ENCODE measurements around the gene FAM124A. TPM values are rescaled to one million over a fixed set of nuclear protein-coding genes. Genes with fewer than 3 reads are reported as not detected.

FAM124A gene
- polyA plus RNA-seq, 4 donors, result 0.22 to 1.8 (median 0.41) TPM; not detected in 1

GRCh38 chr13:51298812-51299211 is 76.6 kb downstream of the FAM124A start:
- DNase-seq, result no peak
- no peak for FAIRE-seq
- H3K9me3 ChIP-seq (ENCODE audit: control insufficient read depth in 2 of 2, insufficient read depth in 1 of 2, low read depth in 1 of 2, low read length in 1 of 2), result no peaks in the 10 kb centered on the region
- H3K36me3 ChIP-seq (ENCODE audit: control insufficient read depth in 3 of 3, insufficient read depth in 2 of 3, low read depth in 1 of 3, low read length in 3 of 3), result no peaks in the 10 kb centered on the region
- H3K4me1 ChIP-seq (ENCODE audit: control insufficient read depth in 3 of 3, insufficient read depth in 2 of 3, low read depth in 1 of 3, low read length in 2 of 3), result no peaks in the 10 kb centered on the region
- H3K27me3 ChIP-seq (ENCODE audit: control insufficient read depth in 3 of 3, insufficient read depth in 3 of 3, low read length in 3 of 3), result no peaks in the 10 kb centered on the region
- no peak overlapping the region for H3K4me3 ChIP-seq (ENCODE audit: low read depth in 1 of 3, low read length in 3 of 3)
- WGBS, 3 donors, result 85 to 90% (median 89%) methylated on average over 1 of the region's 1 CpG
- H3K27ac ChIP-seq (ENCODE audit: low read depth in 1 of 3, low read length in 2 of 3), result no peak overlapping the region

DNA sequence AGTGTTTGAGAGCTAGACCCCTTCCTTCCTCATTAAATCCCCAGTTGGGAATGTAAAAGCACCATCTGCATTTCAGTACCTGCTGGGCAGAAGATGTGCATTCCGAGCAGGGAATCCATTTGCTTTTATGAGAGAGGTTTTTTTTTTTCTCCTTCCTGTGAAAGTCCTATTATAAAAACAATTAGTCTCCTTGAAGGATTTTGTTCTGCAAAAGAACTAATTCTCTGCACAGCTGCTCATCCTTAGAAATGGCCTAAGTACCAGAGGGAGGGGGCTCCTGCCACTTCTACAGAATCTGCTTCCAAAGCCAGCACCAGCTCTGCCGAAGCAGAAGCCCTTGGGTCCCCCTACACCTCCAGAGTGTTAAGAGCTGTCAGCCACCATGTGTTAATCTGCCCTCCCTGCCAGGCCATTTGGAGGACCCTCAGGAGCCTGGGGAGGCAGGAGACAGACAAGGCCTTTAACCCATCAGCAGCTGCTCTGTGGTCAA is 80.9 kb downstream of the FAM124A start:
- Histone ChIP-seq H3K27ac (ENCODE audit: low read depth in 1 of 3, low read length in 2 of 3) (no peak overlapping the region), H3K4me1 (ENCODE audit: control insufficient read depth in 3 of 3, insufficient read depth in 2 of 3, low read depth in 1 of 3, low read length in 2 of 3) (peaks cover 0 to 5% (median 0%) of the 10 kb centered on the region in 3 donors), H3K4me3 (ENCODE audit: low read depth in 1 of 3, low read length in 3 of 3) (no peak overlapping the region), H3K27me3 (ENCODE audit: control insufficient read depth in 3 of 3, insufficient read depth in 3 of 3, low read length in 3 of 3) (no peaks in the 10 kb centered on the region), H3K9me3 (ENCODE audit: control insufficient read depth in 2 of 2, insufficient read depth in 1 of 2, low read depth in 1 of 2, low read length in 1 of 2) (no peaks in the 10 kb centered on the region), H3K36me3 (ENCODE audit: control insufficient read depth in 3 of 3, insufficient read depth in 2 of 3, low read depth in 1 of 3, low read length in 3 of 3) (no peaks in the 10 kb centered on the region)
- DNase-seq (no peak), FAIRE-seq (no peak)
- 73 to 93% (median 87%) methylated on average over 2 of the region's 2 CpGs for WGBS, 3 donors

- DNase-seq (no peak), FAIRE-seq (no peak)
- Histone ChIP-seq H3K4me3 (ENCODE audit: low read depth in 1 of 3, low read length in 3 of 3) (no peak overlapping the region), H3K4me1 (ENCODE audit: control insufficient read depth in 3 of 3, insufficient read depth in 2 of 3, low read depth in 1 of 3, low read length in 2 of 3) (peaks cover 0 to 5% (median 0%) of the 10 kb centered on the region in 3 donors), H3K27me3 (ENCODE audit: control insufficient read depth in 3 of 3, insufficient read depth in 3 of 3, low read length in 3 of 3) (no peaks in the 10 kb centered on the region), H3K36me3 (ENCODE audit: control insufficient read depth in 3 of 3, insufficient read depth in 2 of 3, low read depth in 1 of 3, low read length in 3 of 3) (no peaks in the 10 kb centered on the region), H3K27ac (ENCODE audit: low read depth in 1 of 3, low read length in 2 of 3) (no peak overlapping the region), H3K9me3 (ENCODE audit: control insufficient read depth in 2 of 2, insufficient read depth in 1 of 2, low read depth in 1 of 2, low read length in 1 of 2) (no peaks in the 10 kb centered on the region)
Measured at GRCh38 chr13:51303882-51304281, 81.7 kb downstream of the FAM124A start.

DNA sequence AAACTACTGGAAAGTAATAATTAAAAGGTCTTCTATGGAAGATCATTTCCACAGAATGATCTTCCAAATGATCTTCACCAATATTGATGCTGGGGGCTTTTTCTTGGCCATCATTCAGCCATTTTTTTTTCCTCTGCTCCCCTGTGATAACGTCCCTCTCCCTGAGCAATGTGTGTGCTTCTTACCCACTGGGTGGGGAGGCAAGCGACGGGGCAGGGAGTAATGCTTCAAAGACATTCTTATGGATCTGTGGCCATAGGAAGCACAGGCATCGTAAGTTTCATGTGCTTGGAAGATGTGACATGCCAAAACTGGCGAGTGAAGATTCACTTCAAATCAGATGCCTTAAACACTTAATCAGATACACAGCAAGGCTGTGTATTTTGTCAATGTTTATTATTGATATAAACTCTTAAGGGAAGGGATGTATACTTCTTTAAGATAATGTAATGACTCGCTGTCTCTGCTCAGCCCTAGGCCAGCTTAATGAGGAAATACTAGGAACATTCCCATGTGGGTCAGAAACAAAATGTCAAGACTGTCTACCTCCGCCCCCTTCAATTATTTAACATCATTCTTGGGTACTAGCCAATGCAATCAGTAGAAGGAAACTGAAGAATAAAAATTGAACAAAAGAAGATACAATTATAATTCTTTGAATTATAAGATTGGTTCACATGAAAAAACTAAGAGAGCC is 83.2 kb downstream of the FAM124A start:
- no peak overlapping the region for H3K4me3 ChIP-seq (ENCODE audit: low read depth in 1 of 3, low read length in 3 of 3)
- WGBS, 3 donors, result 75 to 83% (median 78%) methylated on average over 7 of the region's 7 CpGs
- no peaks in the 10 kb centered on the region for H3K27me3 ChIP-seq (ENCODE audit: control insufficient read depth in 3 of 3, insufficient read depth in 3 of 3, low read length in 3 of 3)
- no peak for FAIRE-seq
- H3K36me3 ChIP-seq (ENCODE audit: control insufficient read depth in 3 of 3, insufficient read depth in 2 of 3, low read depth in 1 of 3, low read length in 3 of 3), result no peaks in the 10 kb centered on the region
- peaks cover 0 to 5% (median 0%) of the 10 kb centered on the region in 3 donors for H3K4me1 ChIP-seq (ENCODE audit: control insufficient read depth in 3 of 3, insufficient read depth in 2 of 3, low read depth in 1 of 3, low read length in 2 of 3)
- no peak for DNase-seq
- no peaks in the 10 kb centered on the region for H3K9me3 ChIP-seq (ENCODE audit: control insufficient read depth in 2 of 2, insufficient read depth in 1 of 2, low read depth in 1 of 2, low read length in 1 of 2)
- H3K27ac ChIP-seq (ENCODE audit: low read depth in 1 of 3, low read length in 2 of 3), result peak overlapping the region in 1 of 3 donors; percentile 38

- WGBS, 3 donors, result 68 to 78% (median 69%) methylated on average over 6 of the region's 6 CpGs
- FAIRE-seq, result no peak
- no peaks in the 10 kb centered on the region for H3K9me3 ChIP-seq (ENCODE audit: control insufficient read depth in 2 of 2, insufficient read depth in 1 of 2, low read depth in 1 of 2, low read length in 1 of 2)
- H3K4me3 ChIP-seq (ENCODE audit: low read depth in 1 of 3, low read length in 3 of 3), result no peak overlapping the region
- no peak for DNase-seq
- peaks cover 0 to 3% (median 0%) of the 10 kb centered on the region in 3 donors for H3K27me3 ChIP-seq (ENCODE audit: control insufficient read depth in 3 of 3, insufficient read depth in 3 of 3, low read length in 3 of 3)
- H3K27ac ChIP-seq (ENCODE audit: low read depth in 1 of 3, low read length in 2 of 3), result no peak overlapping the region
- no peaks in the 10 kb centered on the region for H3K36me3 ChIP-seq (ENCODE audit: control insufficient read depth in 3 of 3, insufficient read depth in 2 of 3, low read depth in 1 of 3, low read length in 3 of 3)
- peaks cover 0 to 5% (median 0%) of the 10 kb centered on the region in 3 donors for H3K4me1 ChIP-seq (ENCODE audit: control insufficient read depth in 3 of 3, insufficient read depth in 2 of 3, low read depth in 1 of 3, low read length in 2 of 3)
Measured at GRCh38 chr13:51308781-51309180, 86.6 kb downstream of the FAM124A start.

GRCh38 chr13:51311231-51311630 is 89.0 kb downstream of the FAM124A start:
- H3K27me3 ChIP-seq (ENCODE audit: control insufficient read depth in 3 of 3, insufficient read depth in 3 of 3, low read length in 3 of 3), result peaks cover 0 to 3% (median 0%) of the 10 kb centered on the region in 3 donors
- no peaks in the 10 kb centered on the region for H3K9me3 ChIP-seq (ENCODE audit: control insufficient read depth in 2 of 2, insufficient read depth in 1 of 2, low read depth in 1 of 2, low read length in 1 of 2)
- WGBS, 3 donors, result 91 to 95% (median 94%) methylated on average over 2 of the region's 2 CpGs
- H3K36me3 ChIP-seq (ENCODE audit: control insufficient read depth in 3 of 3, insufficient read depth in 2 of 3, low read depth in 1 of 3, low read length in 3 of 3), result no peaks in the 10 kb centered on the region
- H3K4me1 ChIP-seq (ENCODE audit: control insufficient read depth in 3 of 3, insufficient read depth in 2 of 3, low read depth in 1 of 3, low read length in 2 of 3), result no peaks in the 10 kb centered on the region
- no peak overlapping the region for H3K27ac ChIP-seq (ENCODE audit: low read depth in 1 of 3, low read length in 2 of 3)
- FAIRE-seq (no peak), DNase-seq (no peak)
- no peak overlapping the region for H3K4me3 ChIP-seq (ENCODE audit: low read depth in 1 of 3, low read length in 3 of 3)

DNA sequence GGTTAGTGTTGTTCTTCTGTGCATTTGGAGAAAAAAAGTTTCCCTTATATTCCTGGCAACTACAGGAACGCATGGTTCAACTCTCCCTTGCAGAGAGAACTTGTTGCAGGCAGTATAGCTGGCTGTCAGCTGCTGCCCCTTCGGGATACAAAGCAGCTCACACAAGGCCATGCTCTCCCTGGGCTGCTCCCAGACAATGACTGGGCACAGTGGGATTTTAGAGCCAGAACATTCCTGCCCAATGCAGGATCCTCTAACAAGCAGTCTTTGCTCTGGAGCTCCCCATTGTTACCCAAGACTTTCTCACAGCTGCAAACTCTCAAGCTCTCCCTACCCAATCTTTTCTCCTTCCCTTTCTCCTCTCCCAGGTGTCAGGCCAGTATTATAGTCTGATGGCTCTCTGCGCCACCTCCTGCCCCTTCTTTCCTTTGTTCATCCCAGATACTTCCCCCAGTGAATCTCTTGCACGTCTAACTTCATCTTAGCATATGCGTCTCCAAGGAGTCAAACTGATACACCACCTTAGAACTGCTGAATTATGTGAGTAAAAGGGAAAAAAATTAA is 89.8 kb downstream of the FAM124A start:
- Histone ChIP-seq H3K27me3 (ENCODE audit: control insufficient read depth in 3 of 3, insufficient read depth in 3 of 3, low read length in 3 of 3) (peaks cover 0 to 3% (median 0%) of the 10 kb centered on the region in 3 donors), H3K4me3 (ENCODE audit: low read depth in 1 of 3, low read length in 3 of 3) (no peak overlapping the region), H3K36me3 (ENCODE audit: control insufficient read depth in 3 of 3, insufficient read depth in 2 of 3, low read depth in 1 of 3, low read length in 3 of 3) (no peaks in the 10 kb centered on the region), H3K27ac (ENCODE audit: low read depth in 1 of 3, low read length in 2 of 3) (no peak overlapping the region), H3K4me1 (ENCODE audit: control insufficient read depth in 3 of 3, insufficient read depth in 2 of 3, low read depth in 1 of 3, low read length in 2 of 3) (no peaks in the 10 kb centered on the region), H3K9me3 (ENCODE audit: control insufficient read depth in 2 of 2, insufficient read depth in 1 of 2, low read depth in 1 of 2, low read length in 1 of 2) (no peaks in the 10 kb centered on the region)
- 88 to 90% (median 89%) methylated on average over 5 of the region's 5 CpGs for WGBS, 3 donors
- FAIRE-seq, result no peak
- no peak for DNase-seq

DNA sequence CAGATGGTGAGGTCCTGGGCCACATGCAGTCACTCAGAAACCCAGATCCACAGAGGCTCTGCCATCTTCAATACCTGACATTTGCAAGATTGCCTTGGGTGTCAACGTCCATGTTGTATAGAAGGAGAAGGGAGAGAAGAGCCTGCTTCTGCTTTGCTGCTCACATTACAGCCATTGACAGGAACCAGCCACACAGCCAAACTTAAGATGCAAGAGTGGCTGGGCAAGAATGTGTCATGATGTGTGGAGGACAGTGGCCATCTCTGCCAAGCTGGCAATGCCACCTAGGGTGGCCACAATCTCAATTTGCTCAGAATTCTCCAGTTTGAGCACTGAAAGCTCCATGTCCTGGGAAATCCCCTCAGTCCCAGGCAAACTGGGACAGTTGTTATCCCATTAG is 91.4 kb downstream of the FAM124A start:
- Histone ChIP-seq H3K9me3 (ENCODE audit: control insufficient read depth in 2 of 2, insufficient read depth in 1 of 2, low read depth in 1 of 2, low read length in 1 of 2) (no peaks in the 10 kb centered on the region), H3K36me3 (ENCODE audit: control insufficient read depth in 3 of 3, insufficient read depth in 2 of 3, low read depth in 1 of 3, low read length in 3 of 3) (no peaks in the 10 kb centered on the region), H3K4me3 (ENCODE audit: low read depth in 1 of 3, low read length in 3 of 3) (no peak overlapping the region), H3K4me1 (ENCODE audit: control insufficient read depth in 3 of 3, insufficient read depth in 2 of 3, low read depth in 1 of 3, low read length in 2 of 3) (no peaks in the 10 kb centered on the region), H3K27me3 (ENCODE audit: control insufficient read depth in 3 of 3, insufficient read depth in 3 of 3, low read length in 3 of 3) (peaks cover 0 to 3% (median 0%) of the 10 kb centered on the region in 3 donors), H3K27ac (ENCODE audit: low read depth in 1 of 3, low read length in 2 of 3) (no peak overlapping the region)
- 60 to 78% (median 64%) methylated on average over 1 of the region's 1 CpG for WGBS, 3 donors
- DNase-seq, result no peak
- FAIRE-seq, result no peak
